ENCODE data around the gene TAF5L. TPM values are rescaled to one million over a fixed set of nuclear protein-coding genes. Genes with fewer than 3 reads are reported as not detected.

The TAF5L gene
- 13.5 and 13.9 TPM in 2 replicates for total RNA-seq (2014; rRNA removed; shearing (Covaris generic))

GRCh38 chr1:229625915-229626831 is at the start of gene TAF5L, which contains the start of gene URB2:
TAF5L (minus strand) TSS chr1:229626122; CDS start chr1:229614482, 11,640 bp downstream.
URB2 (plus strand) TSS chr1:229626247; CDS start chr1:229627634, 1,387 bp downstream.
- DNase-seq (ENCODE audit: low read depth): peak; percentile 85

- no peak for DNase-seq (ENCODE audit: low read depth)
Measured at GRCh38 chr1:229675396-229675795, 49.5 kb upstream of the TAF5L start.

- no peak for DNase-seq (ENCODE audit: low read depth)
Measured at GRCh38 chr1:229674042-229674441, 48.1 kb upstream of the TAF5L start.

GRCh38 chr1:229672246-229672645 is 46.3 kb upstream of the TAF5L start:
- DNase-seq (ENCODE audit: low read depth): no peak

GRCh38 chr1:229671310-229671709 is 45.4 kb upstream of the TAF5L start:
- DNase-seq (ENCODE audit: low read depth): no peak

- DNase-seq (ENCODE audit: low read depth): no peak
Measured at GRCh38 chr1:229669333-229669732, 43.4 kb upstream of the TAF5L start.

- no peak for DNase-seq (ENCODE audit: low read depth)
Measured at GRCh38 chr1:229666585-229666984, 40.7 kb upstream of the TAF5L start.

GRCh38 chr1:229665912-229666558 is 40.1 kb upstream of the TAF5L start:
- DNase-seq (ENCODE audit: low read depth): no peak

- DNase-seq (ENCODE audit: low read depth): peak; percentile 95
Measured at GRCh38 chr1:229664133-229664689, 38.3 kb upstream of the TAF5L start.

- no peak for DNase-seq (ENCODE audit: low read depth)
Measured at GRCh38 chr1:229661897-229662296, 36.0 kb upstream of the TAF5L start.

- DNase-seq (ENCODE audit: low read depth): peak; percentile 48
Measured at GRCh38 chr1:229661022-229661877, 35.3 kb upstream of the TAF5L start.

- no peak for DNase-seq (ENCODE audit: low read depth)
Measured at GRCh38 chr1:229657993-229658755, 32.3 kb upstream of the TAF5L start.

GRCh38 chr1:229655781-229656180 is 29.9 kb upstream of the TAF5L start:
- DNase-seq (ENCODE audit: low read depth): no peak

GRCh38 chr1:229653420-229653819 is 27.5 kb upstream of the TAF5L start:
- no peak for DNase-seq (ENCODE audit: low read depth)

GRCh38 chr1:229651546-229651945 is 25.6 kb upstream of the TAF5L start:
- DNase-seq (ENCODE audit: low read depth): no peak

- no peak for DNase-seq (ENCODE audit: low read depth)
Measured at GRCh38 chr1:229650045-229650444, 24.1 kb upstream of the TAF5L start.

GRCh38 chr1:229648406-229648805 is 22.5 kb upstream of the TAF5L start:
- no peak for DNase-seq (ENCODE audit: low read depth)

GRCh38 chr1:229645324-229645993 is 19.5 kb upstream of the TAF5L start:
- DNase-seq (ENCODE audit: low read depth): peak; percentile 18

GRCh38 chr1:229643996-229644745 is 18.2 kb upstream of the TAF5L start:
- peak; percentile 8 for DNase-seq (ENCODE audit: low read depth)
